Measurements from ENCODE around the gene GPR82. TPM values are rescaled to one million over a fixed set of nuclear protein-coding genes. Genes with fewer than 3 reads are reported as not detected.
A peak's percentile ranks its signal among the peaks of the same experiment; 100 is the strongest.

GPR82 gene
- total and polyA plus RNA-seq, 11 donors = 0.04 to 0.35 (median 0.08) TPM; not detected in 4

DNA sequence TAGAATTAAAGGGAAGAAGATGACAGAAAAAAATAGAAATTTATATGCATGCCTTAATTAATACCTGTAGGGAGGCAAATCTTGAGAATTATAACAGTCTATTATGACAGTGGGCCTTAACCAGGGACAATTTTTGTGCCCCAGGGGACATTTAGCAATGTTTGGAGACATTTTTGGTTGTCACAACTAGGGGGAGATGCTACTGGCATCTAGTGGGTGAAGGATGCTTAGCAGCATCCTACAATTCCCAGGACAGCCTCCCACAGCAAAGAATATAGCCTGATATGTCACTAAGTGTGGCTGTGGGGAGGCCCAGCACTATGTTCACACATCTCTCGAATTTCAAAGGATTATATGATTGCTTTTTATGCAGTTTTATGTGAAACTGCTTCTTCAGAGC is 10.5 kb downstream of the GPR82 start:
- peak in 2 of 4 donors; percentile 42 to 56 for ATAC-seq

GRCh38 chrX:41737065-41737464 is 13.1 kb downstream of the GPR82 start:
- ATAC-seq (no peak), DNase-seq (no peak)
- Histone ChIP-seq H3K9me3 (no peaks in the 10 kb centered on the region), H3K27ac (no peak overlapping the region), H3K4me3 (no peak overlapping the region), H3K27me3 (no peaks in the 10 kb centered on the region), H3K36me3 (no peaks in the 10 kb centered on the region), H3K4me1 (peaks cover 0 to 13% (median 0%) of the 10 kb centered on the region in 12 donors)
- intact Hi-C loops (cut with DNase I) = loop anchor here in 1 of 10 donors (10.0 kb wide), 1 partner anchor 182 kb away; no protein-coding TSS in a partner anchor
- TF ChIP-seq, protein P1, sequence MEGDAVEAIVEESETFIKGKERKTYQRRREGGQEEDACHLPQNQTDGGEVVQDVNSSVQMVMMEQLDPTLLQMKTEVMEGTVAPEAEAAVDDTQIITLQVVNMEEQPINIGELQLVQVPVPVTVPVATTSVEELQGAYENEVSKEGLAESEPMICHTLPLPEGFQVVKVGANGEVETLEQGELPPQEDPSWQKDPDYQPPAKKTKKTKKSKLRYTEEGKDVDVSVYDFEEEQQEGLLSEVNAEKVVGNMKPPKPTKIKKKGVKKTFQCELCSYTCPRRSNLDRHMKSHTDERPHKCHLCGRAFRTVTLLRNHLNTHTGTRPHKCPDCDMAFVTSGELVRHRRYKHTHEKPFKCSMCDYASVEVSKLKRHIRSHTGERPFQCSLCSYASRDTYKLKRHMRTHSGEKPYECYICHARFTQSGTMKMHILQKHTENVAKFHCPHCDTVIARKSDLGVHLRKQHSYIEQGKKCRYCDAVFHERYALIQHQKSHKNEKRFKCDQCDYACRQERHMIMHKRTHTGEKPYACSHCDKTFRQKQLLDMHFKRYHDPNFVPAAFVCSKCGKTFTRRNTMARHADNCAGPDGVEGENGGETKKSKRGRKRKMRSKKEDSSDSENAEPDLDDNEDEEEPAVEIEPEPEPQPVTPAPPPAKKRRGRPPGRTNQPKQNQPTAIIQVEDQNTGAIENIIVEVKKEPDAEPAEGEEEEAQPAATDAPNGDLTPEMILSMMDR (IDR thresholded peaks at IDR 0.05) = no peak
- TF ChIP-seq POLR2A (IDR thresholded peaks at IDR 0.05) = no peak
- WGBS, 4 donors = 67 to 73% (median 72%) methylated on average over 7 of the region's 7 CpGs

More for the DNA sequence above, 10.5 kb downstream of the GPR82 start:
- WGBS, 4 donors = 13 to 34% (median 27%) methylated on average over 1 of the region's 1 CpG
- peaks cover 0 to 13% (median 0%) of the 10 kb centered on the region in 12 donors for H3K4me1 ChIP-seq
- H3K27me3 ChIP-seq = peaks cover 0 to 5% (median 0%) of the 10 kb centered on the region in 9 donors
- H3K9me3 ChIP-seq = no peaks in the 10 kb centered on the region
- no peak for DNase-seq
- intact Hi-C loops (cut with DNase I) = loop anchor here in 1 of 10 donors (10.0 kb wide), 1 partner anchor 180 kb away; no protein-coding TSS in a partner anchor
- no peak overlapping the region for H3K4me3 ChIP-seq
- no peaks in the 10 kb centered on the region for H3K36me3 ChIP-seq
- TF ChIP-seq POLR2A (IDR thresholded peaks at IDR 0.05) = no peak
- TF ChIP-seq, protein P1 (IDR thresholded peaks at IDR 0.05) = peak in 10 of 12 donors; percentile 21 to 53 (median 36)
- H3K27ac ChIP-seq = peak overlapping the region in 1 of 12 donors; percentile 24

GRCh38 chrX:41739871-41740270 is 15.9 kb downstream of the GPR82 start:
- H3K9me3 ChIP-seq = no peaks in the 10 kb centered on the region
- H3K27ac ChIP-seq = no peak overlapping the region
- 68 to 97% (median 92%) methylated on average over 1 of the region's 1 CpG for WGBS, 4 donors
- H3K4me1 ChIP-seq = peaks cover 0 to under 1% (median 0%) of the 10 kb centered on the region in 12 donors
- H3K27me3 ChIP-seq = no peaks in the 10 kb centered on the region
- H3K4me3 ChIP-seq = no peak overlapping the region
- DNase-seq (no peak), ATAC-seq (no peak)
- intact Hi-C loops (cut with DNase I) = loop anchor here in 2 of 10 donors (10.0 kb wide), 2 partner anchors 185 to 465 kb away; no protein-coding TSS in a partner anchor
- peaks cover 0 to 6% (median 0%) of the 10 kb centered on the region in 9 donors for H3K36me3 ChIP-seq
- TF ChIP-seq POLR2A (IDR thresholded peaks at IDR 0.05) = no peak
- TF ChIP-seq, protein P1 (IDR thresholded peaks at IDR 0.05) = no peak

DNA sequence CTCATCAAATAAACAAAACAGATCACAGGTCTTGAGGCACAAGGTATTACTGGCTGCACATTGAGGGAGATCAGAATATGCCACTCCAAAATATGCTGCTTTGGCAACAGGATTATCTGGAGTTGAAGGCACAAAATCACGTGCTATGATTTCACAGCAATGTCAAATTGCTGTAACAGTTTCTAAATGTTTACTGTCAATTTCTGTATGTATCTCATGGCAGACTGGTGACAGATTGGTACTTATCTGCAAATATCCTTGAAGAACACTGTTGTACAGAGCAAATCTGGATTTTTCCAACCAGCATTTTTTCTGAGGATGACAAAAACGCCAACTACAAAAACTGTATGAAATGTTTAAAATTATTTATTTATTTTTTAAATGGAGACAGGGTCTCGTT is 26.7 kb downstream of the GPR82 start:
- 61 to 82% (median 72%) methylated on average over 3 of the region's 3 CpGs for WGBS, 4 donors
- TF ChIP-seq, protein P1 (IDR thresholded peaks at IDR 0.05) = no peak
- no peak for TF ChIP-seq POLR2A (IDR thresholded peaks at IDR 0.05)
- H3K27ac ChIP-seq = no peak overlapping the region
- H3K9me3 ChIP-seq = no peaks in the 10 kb centered on the region
- intact Hi-C loops (cut with DNase I) = loop anchor here in 3 of 10 donors (10.0 kb wide), 2 partner anchors 186 to 196 kb away; no protein-coding TSS in a partner anchor
- DNase-seq = no peak
- H3K36me3 ChIP-seq = no peaks in the 10 kb centered on the region
- no peaks in the 10 kb centered on the region for H3K4me1 ChIP-seq
- ATAC-seq = no peak
- H3K4me3 ChIP-seq = no peak overlapping the region
- no peaks in the 10 kb centered on the region for H3K27me3 ChIP-seq

Data from heart left ventricle (tissue), 16 donors.